PC-3 (cell line): ENCODE data around the gene CDC42SE2. TPM values are rescaled to one million over a fixed set of nuclear protein-coding genes. Genes with fewer than 3 reads are reported as not detected.

Source experiments
- ATAC-seq: fragments of 200-7000 bp; cut with Tn5 transposase; 2 replicates; pipeline ENCODE4 v1.9.1; 2020; ENCODE audit warnings: mild to moderate bottlenecking, moderate library complexity
- BruUV-seq: library from RNA; stranded (reverse); fragments of 400-500 nt; replicated peaks from 2 replicates; lab custom pipeline; 2021; lab: Mats Ljungman, UMichigan
- CTCF ChIA-PET: fragments of 300-600 bp; sonication (Branson Sonifier 250); formaldehyde crosslinking; loops from one replicate; lab custom pipeline; 2022; ENCODE audit warnings: antibody characterized with exemption; lab: Charles Lee
- POLR2A ChIA-PET: fragments of 300-600 bp; sonication (Branson Sonifier 250); formaldehyde crosslinking; loops from one replicate; lab custom pipeline; 2022; ENCODE audit warnings: antibody characterized with exemption; ENCODE audit not compliant: unreplicated experiment; lab: Charles Lee
- DNase-seq: peaks from one replicate; pipeline ENCODE4 v3.0.0-alpha.2; 2015
- H2AFZ ChIP-seq: fragments of 300-600 bp; sonication (generic); 2 replicates; pipeline ENCODE4 v1.6.0; 2016; ENCODE audit warnings: antibody characterized with exemption, low read length
- H3F3A ChIP-seq: fragments of 300-600 bp; sonication (generic); one replicate; pipeline ENCODE4 v1.6.0; 2017; ENCODE audit warnings: antibody characterized with exemption, low read length, control low read depth, mild to moderate bottlenecking; ENCODE audit not compliant: unreplicated experiment
- H3K27ac ChIP-seq: fragments of 300-600 bp; sonication (generic); 2 replicates; pipeline ENCODE4 v1.5.1; 2016; ENCODE audit warnings: mild to moderate bottlenecking, low read length
- H3K27me3 ChIP-seq: fragments of 300-600 bp; sonication (generic); 2 replicates; pipeline ENCODE4 v1.6.1; 2016; ENCODE audit warnings: low read length, mixed read lengths
- H3K36me3 ChIP-seq: fragments of 300-600 bp; sonication (generic); 2 replicates; pipeline ENCODE4 v1.6.1; 2016; ENCODE audit warnings: low read depth, mixed run types, low read length, mixed read lengths
- H3K4me1 ChIP-seq: fragments of 300-600 bp; sonication (generic); 2 replicates; pipeline ENCODE4 v1.5.1; 2016; ENCODE audit warnings: low read length; ENCODE audit not compliant: insufficient read depth
- H3K4me2 ChIP-seq: fragments of 300-600 bp; sonication (generic); 2 replicates; pipeline ENCODE4 v1.6.0; 2016; ENCODE audit warnings: low read length
- H3K4me3 ChIP-seq: fragments of 300-600 bp; sonication (generic); 2 replicates; pipeline ENCODE4 v1.5.1; 2016; ENCODE audit warnings: mild to moderate bottlenecking, low read length, mixed read lengths
- H3K79me2 ChIP-seq: fragments of 300-600 bp; sonication (generic); 2 replicates; pipeline ENCODE4 v1.6.1; 2017; ENCODE audit warnings: low read length, mixed read lengths
- H3K9ac ChIP-seq: fragments of 300-600 bp; sonication (generic); 2 replicates; pipeline ENCODE4 v1.6.0; 2016; ENCODE audit warnings: mild to moderate bottlenecking, low read length
- H3K9me2 ChIP-seq: fragments of 300-600 bp; sonication (generic); replicated peaks from 2 replicates; pipeline ENCODE4 v1.6.1; 2016; ENCODE audit warnings: mixed run types, low read length, mixed read lengths
- H3K9me3 ChIP-seq: fragments of 300-600 bp; sonication (generic); 2 replicates; pipeline ENCODE4 v1.6.1; 2016; ENCODE audit warnings: low read length, mixed read lengths
- H4K20me1 ChIP-seq: fragments of 300-600 bp; sonication (generic); 2 replicates; pipeline ENCODE4 v1.6.1; 2016; ENCODE audit warnings: low read length, mixed read lengths
- CTCF ChIP-seq: fragments of 300-600 bp; sonication (generic); conservative IDR thresholded peaks from 2 replicates; pipeline ENCODE4 v1.5.1; 2017; ENCODE audit warnings: antibody characterized with exemption, low read depth, mild to moderate bottlenecking, low read length
- EZH2 ChIP-seq: fragments of 300-600 bp; sonication (generic); IDR thresholded peaks from one replicate; pipeline ENCODE4 v1.6.1; 2017; ENCODE audit warnings: antibody characterized with exemption, mild to moderate bottlenecking, low read length; ENCODE audit not compliant: unreplicated experiment
- EZH2phosphoT487 ChIP-seq: fragments of 300-600 bp; sonication (generic); IDR thresholded peaks from 2 replicates; pipeline ENCODE4 v1.6.1; 2018; ENCODE audit warnings: mild to moderate bottlenecking, antibody characterized with exemption, low read length, borderline replicate concordance
- intact Hi-C: fragments of 100-400 bp; cut with micrococcal nuclease; formaldehyde crosslinking; loops from 2 replicates; pipeline ENCODE4 v1.9.0; 2023
- total RNA-seq: library from RNA; depleted of rRNA; stranded (reverse); fragments of >200 nt; gene quantifications from 2 replicates; pipeline ENCODE4 v1.2.3, GENCODE V29; 2014

The CDC42SE2 gene
- total RNA-seq, 1 experiment from 2014 or later, result 13.3 TPM

- Histone ChIP-seq H3K27me3 (no peaks in the 10 kb centered on the region), H3K4me1 (peaks cover 12% of the 10 kb centered on the region; the same call in 1 of the 2 replicates), H3K36me3 (no peaks in the 10 kb centered on the region), H3K9me3 (no peaks in the 10 kb centered on the region), H3K27ac (no peak overlapping the region), H4K20me1 (no peaks in the 10 kb centered on the region), H3K4me2 (no peak overlapping the region), H3F3A (no peaks in the 10 kb centered on the region), H3K4me3 (no peak overlapping the region), H3K9me2 (no peaks in the 10 kb centered on the region), H3K79me2 (peaks cover 42% of the 10 kb centered on the region), H3K9ac (no peak overlapping the region), H2AFZ (no peak overlapping the region)
- POLR2A ChIA-PET, result no interaction called here
- BruUV-seq, result no TSS peak
- DNase-seq (no peak), ATAC-seq (no peak)
- no peak for TF ChIP-seq EZH2phosphoT487
- no peak for TF ChIP-seq EZH2
- no peak for TF ChIP-seq CTCF
- CTCF ChIA-PET, result no interaction called here
- intact Hi-C loops, result no loop called here
Observed at GRCh38 chr5:131303537-131303936, 39.7 kb downstream of the CDC42SE2 start.

DNA sequence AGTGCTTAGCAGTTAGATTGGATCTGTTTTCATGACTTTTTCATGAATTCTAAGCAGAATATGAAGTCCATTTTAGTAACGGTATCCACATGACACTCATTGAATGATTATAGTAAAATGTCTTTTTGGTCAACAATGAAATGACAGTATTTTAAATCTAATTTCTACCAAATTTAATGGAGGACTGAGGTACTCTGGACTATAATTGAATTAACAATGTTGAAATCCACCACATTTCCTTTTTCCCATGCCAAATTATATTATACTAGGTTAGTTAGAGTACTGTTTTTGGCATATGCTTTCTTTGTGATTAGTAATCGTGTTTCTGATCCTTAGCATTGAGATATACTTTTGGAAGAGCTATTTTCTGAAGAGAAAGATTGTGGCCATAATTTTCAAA, 40.6 kb downstream of the CDC42SE2 start:
- H4K20me1 ChIP-seq, result no peaks in the 10 kb centered on the region
- DNase-seq (no peak), ATAC-seq (no peak)
- H3K9me3 ChIP-seq, result no peaks in the 10 kb centered on the region
- POLR2A ChIA-PET, result no interaction called here
- no peak overlapping the region for H3K4me3 ChIP-seq
- no TSS peak for BruUV-seq
- no peak overlapping the region for H3K27ac ChIP-seq
- H3K27me3 ChIP-seq, result no peaks in the 10 kb centered on the region
- H3K4me2 ChIP-seq, result no peak overlapping the region
- H3K9me2 ChIP-seq, result no peaks in the 10 kb centered on the region
- no peaks in the 10 kb centered on the region for H3F3A ChIP-seq
- intact Hi-C loops, result no loop called here
- TF ChIP-seq EZH2phosphoT487 (no peak), CTCF (no peak), EZH2 (no peak)
- no peaks in the 10 kb centered on the region for H3K36me3 ChIP-seq
- CTCF ChIA-PET, result no interaction called here
- peaks cover 12% of the 10 kb centered on the region; the same call in 1 of the 2 replicates for H3K4me1 ChIP-seq
- H3K79me2 ChIP-seq, result peaks cover 38% of the 10 kb centered on the region
- no peak overlapping the region for H3K9ac ChIP-seq
- H2AFZ ChIP-seq, result no peak overlapping the region

- CTCF ChIA-PET, result interaction anchor here (0.7 kb wide), 1 partner anchor 77 kb away, joined by 3 read pairs; no protein-coding TSS in a partner anchor
- H3K79me2 ChIP-seq, result peaks cover 38% of the 10 kb centered on the region
- POLR2A ChIA-PET, result no interaction called here
- intact Hi-C loops, result no loop called here
- H3K9me3 ChIP-seq, result no peaks in the 10 kb centered on the region
- ATAC-seq, result no peak
- no peaks in the 10 kb centered on the region for H3K36me3 ChIP-seq
- no peaks in the 10 kb centered on the region for H3K27me3 ChIP-seq
- H2AFZ ChIP-seq, result no peak overlapping the region
- peaks cover 12% of the 10 kb centered on the region; the same call in 1 of the 2 replicates for H3K4me1 ChIP-seq
- H3K27ac ChIP-seq, result no peak overlapping the region
- no peak overlapping the region for H3K4me2 ChIP-seq
- no peak overlapping the region for H3K9ac ChIP-seq
- no peak overlapping the region for H3K4me3 ChIP-seq
- no peak for TF ChIP-seq EZH2phosphoT487
- TF ChIP-seq CTCF, result no peak
- no peak for TF ChIP-seq EZH2
- no peaks in the 10 kb centered on the region for H3K9me2 ChIP-seq
- H3F3A ChIP-seq, result no peaks in the 10 kb centered on the region
- BruUV-seq, result no TSS peak
- no peak for DNase-seq
- no peaks in the 10 kb centered on the region for H4K20me1 ChIP-seq
Observed at GRCh38 chr5:131305138-131305689, 41.4 kb downstream of the CDC42SE2 start.
